Neural cell (in vitro differentiated cells): ENCODE data around the gene LIMK1. TPM values are rescaled to one million over a fixed set of nuclear protein-coding genes. Genes with fewer than 3 reads are reported as not detected.

ENCODE experiments used
- H2AFZ ChIP-seq: fragments of 200-600, 300-800 bp; sonication (generic), shearing (Covaris generic); 2 replicates; pipeline ENCODE4 v1.6.0; 2014; ENCODE audit warnings: low read depth, mild to moderate bottlenecking, antibody characterized with exemption, low read length, moderate library complexity
- H3F3A ChIP-seq: fragments of 200-600 bp; shearing (Covaris generic); 2 replicates; pipeline ENCODE4 v1.6.1; 2016; ENCODE audit warnings: mild to moderate bottlenecking, moderate library complexity, mixed read lengths, antibody characterized with exemption, low read length; ENCODE audit not compliant: insufficient read depth, poor library complexity, severe bottlenecking
- H3K27ac ChIP-seq: fragments of 200-600, 300-800 bp; sonication (generic), shearing (Covaris generic); 2 replicates; pipeline ENCODE4 v1.5.1; 2014; ENCODE audit warnings: mild to moderate bottlenecking, low read length, moderate library complexity
- H3K27me3 ChIP-seq: fragments of 300-800, 200-600 bp; sonication (generic), shearing (Covaris generic); 2 replicates; pipeline ENCODE4 v1.6.0; 2014; ENCODE audit warnings: mild to moderate bottlenecking, low read depth, low read length, moderate library complexity; ENCODE audit not compliant: insufficient read depth
- H3K36me3 ChIP-seq: fragments of 300-800, 200-600 bp; sonication (generic), shearing (Covaris generic); 2 replicates; pipeline ENCODE4 v1.5.1; 2014; ENCODE audit warnings: mild to moderate bottlenecking, antibody characterized with exemption, low read length, moderate library complexity; ENCODE audit not compliant: insufficient read depth
- H3K4me2 ChIP-seq: fragments of 300-800, 200-600 bp; sonication (generic), shearing (Covaris generic); 2 replicates; pipeline ENCODE4 v1.6.0; 2014; ENCODE audit warnings: mild to moderate bottlenecking, low read length
- H3K4me3 ChIP-seq: fragments of 300-800, 200-600 bp; sonication (generic), shearing (Covaris generic); 2 replicates; pipeline ENCODE4 v1.5.1; 2014; ENCODE audit warnings: mild to moderate bottlenecking, low read length, moderate library complexity
- H3K79me2 ChIP-seq: fragments of 200-600 bp; shearing (Covaris generic); replicated peaks from 2 replicates; pipeline ENCODE4 v1.6.0; 2014; ENCODE audit warnings: mild to moderate bottlenecking, low read length, moderate library complexity; ENCODE audit not compliant: insufficient read depth
- H3K9ac ChIP-seq: fragments of 300-800, 200-600 bp; sonication (generic), shearing (Covaris generic); 2 replicates; pipeline ENCODE4 v1.6.1; 2016; ENCODE audit warnings: mild to moderate bottlenecking, low read length, mixed read lengths
- H3K9me2 ChIP-seq: fragments of 200-600 bp; shearing (Covaris generic); 2 replicates; pipeline ENCODE4 v1.6.1; 2016; ENCODE audit warnings: mild to moderate bottlenecking, low read length, mixed read lengths; ENCODE audit not compliant: insufficient read depth
- H3K9me3 ChIP-seq: fragments of 200-600, 300-800 bp; sonication (generic), shearing (Covaris generic); 2 replicates; pipeline ENCODE4 v1.6.1; 2016; ENCODE audit warnings: mild to moderate bottlenecking, mixed run types, low read length, moderate library complexity, mixed read lengths
- H4K20me1 ChIP-seq: fragments of 200-600 bp; shearing (Covaris generic); 2 replicates; pipeline ENCODE4 v1.6.1; 2016; ENCODE audit warnings: mild to moderate bottlenecking, mixed run types; ENCODE audit not compliant: insufficient read depth
- CTCF ChIP-seq: fragments of 450-650 bp; IDR thresholded peaks from 2 replicates; pipeline ENCODE4 v1.5.1; 2014; ENCODE audit warnings: antibody characterized with exemption, mild to moderate bottlenecking, moderate library complexity; ENCODE audit not compliant: poor library complexity, severe bottlenecking
- EP300 ChIP-seq: fragments of 450-650 bp; conservative IDR thresholded peaks from 2 replicates; pipeline ENCODE4 v1.6.1; 2014; ENCODE audit warnings: antibody characterized with exemption, mild to moderate bottlenecking, moderate library complexity; ENCODE audit not compliant: poor library complexity, severe bottlenecking
- EZH2 ChIP-seq: fragments of 200-600, 300-800 bp; shearing (Covaris generic), sonication (generic); IDR thresholded peaks from 2 replicates; pipeline ENCODE4 v1.6.1; 2014; ENCODE audit warnings: antibody characterized with exemption, low read length, borderline replicate concordance, mild to moderate bottlenecking; ENCODE audit not compliant: insufficient read depth, poor library complexity, severe bottlenecking
- MXI1 ChIP-seq: fragments of 450-650 bp; conservative IDR thresholded peaks from 2 replicates; pipeline ENCODE4 v1.6.1; 2014; ENCODE audit warnings: antibody characterized with exemption, mild to moderate bottlenecking; ENCODE audit not compliant: poor library complexity, severe bottlenecking
- POLR2AphosphoS5 ChIP-seq: IDR thresholded peaks from 2 replicates; pipeline ENCODE4 v1.6.1; 2012
- RAD21 ChIP-seq: fragments of 450-650 bp; conservative IDR thresholded peaks from 2 replicates; pipeline ENCODE4 v1.6.1; 2014; ENCODE audit warnings: antibody characterized with exemption, mild to moderate bottlenecking, moderate library complexity
- REST ChIP-seq: IDR thresholded peaks from 2 replicates; pipeline ENCODE4 v1.6.1; 2012; ENCODE audit warnings: borderline replicate concordance
- SMC3 ChIP-seq: fragments of 450-650 bp; conservative IDR thresholded peaks from 2 replicates; pipeline ENCODE4 v1.6.1; 2014; ENCODE audit warnings: antibody characterized with exemption, mild to moderate bottlenecking, moderate library complexity; ENCODE audit not compliant: poor library complexity
- TAF1 ChIP-seq: IDR thresholded peaks from 2 replicates; pipeline ENCODE4 v1.6.1; 2012; ENCODE audit warnings: low read depth
- polyA plus RNA-seq: library from polyadenylated mRNA; depleted of rRNA; stranded (reverse); fragments of >200 nt; gene quantifications from 2 replicates; pipeline ENCODE4 v1.2.3, GENCODE V29; 2014

The LIMK1 gene
- polyA plus RNA-seq, 1 donor from 2014 or later: 21.1 TPM

GRCh38 chr7:74115326-74115725 is 31.7 kb downstream of the LIMK1 start:
- Histone ChIP-seq H3F3A (no peaks in the 10 kb centered on the region), H3K9ac (no peak overlapping the region), H3K36me3 (peaks cover 6% of the 10 kb centered on the region), H2AFZ (no peak overlapping the region), H4K20me1 (no peaks in the 10 kb centered on the region), H3K9me2 (no peaks in the 10 kb centered on the region), H3K9me3 (no peaks in the 10 kb centered on the region), H3K27me3 (no peaks in the 10 kb centered on the region), H3K4me2 (no peak overlapping the region), H3K4me3 (no peak overlapping the region), H3K79me2 (no peaks in the 10 kb centered on the region), H3K27ac (no peak overlapping the region)
- TF ChIP-seq CTCF (no peak), POLR2AphosphoS5 (no peak), SMC3 (no peak), REST (no peak), EZH2 (no peak), TAF1 (no peak), EP300 (no peak)

DNA sequence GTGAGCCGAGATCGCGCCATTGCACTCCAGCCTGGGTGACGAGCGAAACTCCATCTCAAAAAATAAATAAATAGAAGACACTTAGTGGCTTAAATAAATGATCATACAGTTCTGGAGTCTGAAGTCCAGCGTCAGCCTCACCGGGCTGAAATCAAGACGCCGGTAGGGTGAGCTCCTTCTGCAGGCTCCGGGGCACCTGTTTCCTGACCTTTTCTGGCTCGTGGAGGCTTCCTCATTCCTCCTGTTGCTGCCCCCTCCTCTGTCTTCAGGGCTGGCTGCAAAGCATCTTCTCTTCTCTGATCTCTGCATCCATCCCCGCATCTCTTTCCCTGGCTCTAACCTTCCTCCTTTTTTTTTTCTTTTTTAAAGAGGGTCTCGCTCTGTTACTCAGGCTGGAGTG is 32.8 kb downstream of the LIMK1 start:
- no peaks in the 10 kb centered on the region for H3K9me2 ChIP-seq
- no peak overlapping the region for H3K4me2 ChIP-seq
- no peaks in the 10 kb centered on the region for H4K20me1 ChIP-seq
- no peaks in the 10 kb centered on the region for H3F3A ChIP-seq
- no peak overlapping the region for H3K4me3 ChIP-seq
- TF ChIP-seq EZH2 (no peak), MXI1 (no peak), TAF1 (no peak), REST (no peak), RAD21 (no peak), EP300 (no peak), CTCF (no peak), SMC3 (no peak), POLR2AphosphoS5 (no peak)
- no peaks in the 10 kb centered on the region for H3K9me3 ChIP-seq
- H3K27ac ChIP-seq: no peak overlapping the region
- no peak overlapping the region for H2AFZ ChIP-seq
- peaks cover 6% of the 10 kb centered on the region for H3K36me3 ChIP-seq
- no peaks in the 10 kb centered on the region for H3K27me3 ChIP-seq
- H3K9ac ChIP-seq: no peak overlapping the region
- H3K79me2 ChIP-seq: no peaks in the 10 kb centered on the region
